Breast epithelium (tissue), 3 donors: Measurements from ENCODE around the gene MMD.

ENCODE experiments used
- POLR2A ChIP-seq: fragments of 450-650 bp; IDR thresholded peaks from one replicate; pipeline ENCODE4 v1.6.1; 2016; ENCODE audit warnings: antibody characterized with exemption, mild to moderate bottlenecking, moderate library complexity
- POLR2AphosphoS5 ChIP-seq, 3 donors: sonication (generic); formaldehyde crosslinking; IDR thresholded peaks; one replicate each; pipeline ENCODE4 v1.6.1; 2017; ENCODE audit warnings: antibody characterized with exemption in 3 of 3
- TF ChIP-seq, protein P1 (sequence below), 3 donors: fragments of 450-650 bp; IDR thresholded peaks; one replicate each; pipeline ENCODE4 v1.5.1; 2016 to 2017; ENCODE audit warnings: antibody characterized with exemption in 3 of 3, mild to moderate bottlenecking in 3 of 3, moderate library complexity in 3 of 3

GRCh38 chr17:55452139-55452790 lies 30.6 kb upstream of the MMD start:
- TF ChIP-seq, protein P1, sequence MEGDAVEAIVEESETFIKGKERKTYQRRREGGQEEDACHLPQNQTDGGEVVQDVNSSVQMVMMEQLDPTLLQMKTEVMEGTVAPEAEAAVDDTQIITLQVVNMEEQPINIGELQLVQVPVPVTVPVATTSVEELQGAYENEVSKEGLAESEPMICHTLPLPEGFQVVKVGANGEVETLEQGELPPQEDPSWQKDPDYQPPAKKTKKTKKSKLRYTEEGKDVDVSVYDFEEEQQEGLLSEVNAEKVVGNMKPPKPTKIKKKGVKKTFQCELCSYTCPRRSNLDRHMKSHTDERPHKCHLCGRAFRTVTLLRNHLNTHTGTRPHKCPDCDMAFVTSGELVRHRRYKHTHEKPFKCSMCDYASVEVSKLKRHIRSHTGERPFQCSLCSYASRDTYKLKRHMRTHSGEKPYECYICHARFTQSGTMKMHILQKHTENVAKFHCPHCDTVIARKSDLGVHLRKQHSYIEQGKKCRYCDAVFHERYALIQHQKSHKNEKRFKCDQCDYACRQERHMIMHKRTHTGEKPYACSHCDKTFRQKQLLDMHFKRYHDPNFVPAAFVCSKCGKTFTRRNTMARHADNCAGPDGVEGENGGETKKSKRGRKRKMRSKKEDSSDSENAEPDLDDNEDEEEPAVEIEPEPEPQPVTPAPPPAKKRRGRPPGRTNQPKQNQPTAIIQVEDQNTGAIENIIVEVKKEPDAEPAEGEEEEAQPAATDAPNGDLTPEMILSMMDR (IDR thresholded peaks at IDR 0.05) = no peak
- TF ChIP-seq POLR2AphosphoS5 (IDR thresholded peaks at IDR 0.05) = no peak
- TF ChIP-seq POLR2A = no peak
